GM18861 (cell line): ENCODE data around the gene INSM2.
A peak's percentile ranks its signal among the peaks of the same experiment; 100 is the strongest.

Experiments used
- ATAC-seq: cut with Tn5 transposase; IDR thresholded peaks from one replicate; pipeline ENCODE4 v1.9.1; 2021; ENCODE audit not compliant: unreplicated experiment

Gene INSM2, protein sequence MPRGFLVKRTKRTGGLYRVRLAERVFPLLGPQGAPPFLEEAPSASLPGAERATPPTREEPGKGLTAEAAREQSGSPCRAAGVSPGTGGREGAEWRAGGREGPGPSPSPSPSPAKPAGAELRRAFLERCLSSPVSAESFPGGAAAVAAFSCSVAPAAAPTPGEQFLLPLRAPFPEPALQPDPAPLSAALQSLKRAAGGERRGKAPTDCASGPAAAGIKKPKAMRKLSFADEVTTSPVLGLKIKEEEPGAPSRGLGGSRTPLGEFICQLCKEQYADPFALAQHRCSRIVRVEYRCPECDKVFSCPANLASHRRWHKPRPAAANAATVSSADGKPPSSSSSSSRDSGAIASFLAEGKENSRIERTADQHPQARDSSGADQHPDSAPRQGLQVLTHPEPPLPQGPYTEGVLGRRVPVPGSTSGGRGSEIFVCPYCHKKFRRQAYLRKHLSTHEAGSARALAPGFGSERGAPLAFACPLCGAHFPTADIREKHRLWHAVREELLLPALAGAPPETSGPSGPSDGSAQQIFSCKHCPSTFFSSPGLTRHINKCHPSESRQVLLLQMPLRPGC

DNA sequence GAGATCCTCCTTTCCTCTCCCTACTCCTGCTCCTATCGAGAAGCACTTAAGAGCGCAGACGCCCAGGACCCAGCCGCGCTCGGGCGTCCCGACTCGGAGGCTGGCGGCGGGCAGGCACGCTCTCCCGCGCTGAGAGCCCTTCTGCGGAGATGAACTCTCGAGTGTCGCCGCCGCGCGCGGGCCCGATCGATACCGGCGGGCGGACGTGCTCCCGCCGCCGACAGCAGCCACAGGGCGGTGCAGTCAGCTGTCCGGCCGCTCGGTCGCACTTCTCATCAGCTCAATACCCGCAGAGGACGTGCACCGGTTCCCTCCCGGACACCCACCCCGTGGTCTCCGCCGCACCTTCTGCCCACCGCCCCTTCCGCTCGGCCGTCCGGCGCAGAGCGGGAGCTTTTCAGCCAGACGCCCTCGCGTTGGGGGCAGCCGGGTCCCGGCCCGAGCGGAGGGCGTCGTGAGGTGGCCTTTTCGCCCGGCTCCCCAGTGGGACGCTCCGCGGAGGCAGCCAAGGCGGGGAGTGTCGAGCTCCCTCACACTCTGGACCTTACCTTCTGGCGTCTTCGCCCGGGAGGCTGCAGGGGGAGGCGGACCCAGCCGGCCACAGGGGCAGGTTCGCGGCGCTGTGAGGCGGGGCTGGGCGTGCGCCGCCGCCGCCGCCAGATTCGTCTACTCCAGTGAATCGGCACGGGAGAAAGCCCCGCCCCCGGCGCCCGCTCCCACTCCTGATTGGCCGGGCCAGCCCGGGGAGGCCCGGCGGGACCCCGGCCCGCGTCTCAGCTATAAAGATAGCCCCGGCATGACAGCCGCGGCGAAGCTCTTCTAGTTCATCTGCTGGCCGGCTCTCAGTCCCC, at the start of gene INSM2:
Gene INSM2, plus strand, starts transcription at position 808 of the 851 bp plus-strand sequence. CDS start 89 bp downstream, outside the sequence.
- peak; percentile 57 for ATAC-seq

DNA sequence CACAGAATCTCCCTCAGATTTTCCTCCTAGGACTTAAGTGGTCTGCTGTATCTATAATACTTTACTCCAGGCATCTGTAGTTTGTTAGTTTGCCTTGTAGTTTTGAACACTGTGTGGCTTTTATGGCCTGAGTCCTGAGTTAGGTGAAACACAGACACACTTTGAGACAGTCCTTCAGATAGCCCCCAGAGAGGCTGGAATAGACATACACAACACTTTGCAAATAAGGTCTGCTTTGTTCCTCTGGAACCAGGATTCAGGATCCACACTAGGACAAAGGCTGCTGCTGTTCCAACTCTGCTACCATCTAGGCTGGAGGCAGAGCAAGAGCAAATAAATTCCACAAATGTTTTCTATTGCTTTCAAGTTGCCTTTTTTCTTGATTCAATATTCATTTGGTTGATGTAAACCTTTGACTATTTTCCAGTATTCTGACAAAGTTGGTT, 41.4 kb upstream of the INSM2 start:
- no peak for ATAC-seq

DNA sequence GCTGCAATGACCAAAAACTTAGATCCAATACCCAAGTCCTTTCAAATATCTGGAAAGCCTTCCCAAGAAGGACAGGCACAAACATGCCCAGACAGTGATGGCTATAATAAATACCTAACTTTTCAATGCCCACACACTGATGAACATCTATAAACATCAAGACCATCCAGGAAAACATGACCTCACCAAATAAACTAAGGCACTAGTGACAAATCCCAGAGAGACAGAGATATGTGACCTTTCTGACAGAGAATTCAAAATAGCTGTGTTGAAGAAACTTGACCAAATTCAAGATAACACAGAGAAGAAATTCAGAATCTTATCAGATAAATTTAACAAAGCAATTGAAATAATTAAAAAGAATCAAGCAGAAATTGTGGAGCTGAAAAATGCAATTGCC, 38.7 kb upstream of the INSM2 start:
- no peak for ATAC-seq

DNA sequence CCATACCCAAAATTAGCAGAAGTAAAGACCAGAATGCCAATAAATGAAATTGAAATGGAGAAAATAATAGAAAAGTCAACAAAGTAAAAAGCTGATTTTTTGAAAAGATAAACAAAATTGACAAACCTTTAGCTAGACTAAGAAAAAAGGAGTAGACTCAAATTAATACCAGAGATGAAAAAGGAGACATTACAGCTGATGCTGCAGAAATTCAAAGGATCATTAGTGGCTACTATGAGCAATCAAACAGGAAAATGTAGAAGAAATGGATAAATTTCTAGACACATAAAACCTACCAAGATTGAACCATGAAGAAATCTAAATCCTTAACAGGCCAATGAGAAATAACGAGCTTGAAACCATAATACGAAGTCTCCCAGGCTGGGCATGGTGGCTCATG, 34.8 kb upstream of the INSM2 start:
- no peak for ATAC-seq

DNA sequence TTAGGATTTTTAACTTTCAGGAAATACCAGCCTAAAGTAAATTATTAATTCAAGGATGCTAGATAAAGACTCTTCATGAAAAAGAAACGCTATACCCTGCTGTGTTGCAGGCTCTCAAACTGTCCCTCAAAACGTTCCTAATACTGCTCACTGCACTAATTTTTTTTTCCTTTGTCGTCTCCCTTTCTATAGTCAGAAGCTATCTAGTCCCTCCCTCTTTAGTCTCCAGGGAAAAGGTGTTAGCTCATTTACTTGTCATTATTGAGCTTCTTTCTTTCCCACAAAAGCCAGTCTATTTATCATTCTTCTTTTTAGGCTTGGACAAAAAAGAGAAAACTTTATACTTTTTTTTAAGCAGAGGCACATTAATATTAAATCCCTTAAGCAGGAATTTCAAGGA, 30.3 kb upstream of the INSM2 start:
- ATAC-seq, result no peak

DNA sequence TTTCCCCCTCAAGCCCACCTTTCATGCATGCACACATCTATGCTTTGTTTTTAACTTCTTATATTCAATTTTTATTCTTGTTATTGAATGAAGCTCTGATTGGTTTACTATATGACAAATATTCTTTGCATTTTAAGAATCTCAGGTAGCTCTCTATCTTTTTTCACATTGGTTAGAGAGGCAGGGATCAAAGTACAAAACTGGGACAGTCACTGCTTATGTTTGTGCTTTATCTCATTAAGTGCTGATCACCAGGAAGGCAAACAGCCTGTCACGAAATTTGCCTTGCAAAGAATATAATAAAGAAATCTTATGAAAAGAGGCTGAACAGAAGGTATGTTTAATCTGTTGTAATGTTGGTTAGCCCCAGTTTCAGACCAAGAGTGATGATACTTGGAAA, 29.7 kb upstream of the INSM2 start:
- no peak for ATAC-seq

DNA sequence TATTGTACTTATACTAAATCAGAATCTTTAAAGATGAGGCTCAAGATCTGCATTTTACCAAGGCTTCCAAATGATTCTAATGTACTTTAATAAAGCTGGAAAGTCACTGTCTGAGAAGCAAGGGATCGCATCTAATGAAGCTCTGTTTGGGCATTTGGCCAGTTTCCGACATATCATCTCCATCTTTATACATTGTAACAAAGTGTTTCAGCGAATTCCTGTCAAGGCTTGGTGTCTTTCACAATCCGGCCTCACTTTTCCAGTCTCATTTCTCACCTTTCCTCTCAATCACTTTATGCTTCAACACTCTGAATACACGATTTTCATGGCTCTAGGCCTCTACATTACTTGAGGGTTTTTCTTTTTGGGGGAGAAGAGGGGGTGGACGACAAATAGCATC, 27.5 kb upstream of the INSM2 start:
- ATAC-seq, result no peak

DNA sequence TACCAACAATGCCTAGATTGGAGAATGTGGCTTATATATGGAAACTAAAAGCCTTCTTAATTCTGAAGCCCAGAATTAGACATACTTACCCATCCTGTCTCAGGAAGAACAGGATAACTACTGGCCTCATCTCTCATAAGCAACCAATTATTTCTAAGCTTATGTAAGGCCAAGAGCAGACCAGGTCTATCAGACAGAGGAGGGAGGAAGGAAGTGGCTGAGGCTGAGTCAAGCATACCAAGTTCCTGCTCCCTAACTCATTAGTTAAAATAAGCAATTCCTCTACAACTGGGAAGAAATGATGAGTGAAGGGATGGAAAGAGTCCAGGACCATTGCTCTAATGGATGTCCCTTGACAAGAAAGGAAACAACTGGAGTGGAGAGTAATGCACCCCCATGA, 27.0 kb upstream of the INSM2 start:
- no peak for ATAC-seq

DNA sequence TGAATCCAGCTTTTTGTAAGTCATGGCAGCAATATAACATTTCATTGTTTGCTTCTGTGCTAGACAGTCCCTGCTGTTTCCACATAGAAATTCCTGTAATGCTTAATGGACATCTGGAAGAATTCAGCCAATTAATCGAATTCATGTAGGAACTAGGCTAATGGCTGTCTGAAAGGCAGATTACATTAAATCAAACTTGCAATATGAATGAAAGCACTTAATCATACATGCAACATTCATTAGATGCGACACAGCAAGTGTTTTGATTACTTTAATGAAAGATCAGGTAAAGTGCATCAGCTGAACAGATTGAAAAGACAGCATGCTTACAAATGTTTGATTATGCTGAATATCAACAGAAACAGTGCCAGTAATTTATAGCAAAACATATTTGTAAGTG, 24.1 kb upstream of the INSM2 start:
- ATAC-seq, result no peak

DNA sequence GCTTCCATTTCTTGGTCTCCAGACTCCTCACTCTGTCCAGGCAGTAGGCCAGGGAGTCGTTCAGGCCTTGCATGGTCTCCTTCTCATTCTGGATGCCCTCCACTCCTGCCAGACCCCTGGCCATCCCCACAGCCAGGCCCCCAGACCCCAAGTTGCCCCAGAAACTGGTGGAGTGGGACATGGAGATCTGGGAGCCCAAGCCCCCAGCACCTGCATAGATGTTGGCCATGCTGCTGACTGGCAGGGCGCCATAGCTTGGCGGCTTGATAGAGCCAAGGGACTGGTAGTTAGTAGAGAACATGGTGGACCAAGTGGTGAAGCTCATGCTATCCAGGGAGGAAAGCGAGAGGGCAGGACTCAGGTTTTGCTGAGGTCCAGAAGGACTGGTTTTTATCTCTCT, 21.2 kb upstream of the INSM2 start:
- no peak for ATAC-seq

DNA sequence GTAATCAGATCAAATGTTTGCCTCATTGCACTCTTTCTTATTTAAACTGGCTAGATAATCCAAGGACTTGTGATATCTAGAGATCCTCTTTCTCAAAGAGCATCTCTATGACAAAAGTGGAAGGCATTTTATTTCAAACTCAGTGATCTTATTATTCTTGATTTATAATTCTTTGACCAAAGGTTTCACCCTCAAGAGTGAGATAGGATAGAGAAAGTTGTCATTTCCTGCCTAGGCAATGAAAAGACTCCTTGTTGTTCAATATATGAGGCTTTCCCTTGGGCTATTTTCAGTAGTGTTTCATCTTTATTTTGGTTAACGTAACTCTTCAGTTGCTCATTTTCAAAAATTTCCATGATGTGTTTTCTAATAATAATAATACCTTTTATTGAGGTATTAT, 18.0 kb upstream of the INSM2 start:
- no peak for ATAC-seq

DNA sequence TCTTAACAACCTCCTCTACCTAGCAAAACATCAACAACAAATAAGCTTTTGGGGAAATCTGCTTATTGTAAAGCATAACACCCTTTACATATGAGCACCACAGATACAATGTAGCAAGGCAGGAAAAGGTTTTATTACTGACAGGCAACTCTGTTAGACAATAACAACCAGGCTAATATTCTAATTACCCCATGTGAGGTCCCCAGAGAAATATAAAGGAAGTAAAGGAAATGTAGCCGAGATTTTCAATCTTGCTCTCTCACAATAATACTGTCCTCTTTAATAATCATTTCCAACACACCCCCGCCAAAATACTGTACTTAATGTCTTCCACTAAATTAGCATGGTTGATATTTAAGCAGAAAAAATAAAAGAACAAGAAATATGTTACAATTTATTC, 14.0 kb upstream of the INSM2 start:
- ATAC-seq, result no peak

DNA sequence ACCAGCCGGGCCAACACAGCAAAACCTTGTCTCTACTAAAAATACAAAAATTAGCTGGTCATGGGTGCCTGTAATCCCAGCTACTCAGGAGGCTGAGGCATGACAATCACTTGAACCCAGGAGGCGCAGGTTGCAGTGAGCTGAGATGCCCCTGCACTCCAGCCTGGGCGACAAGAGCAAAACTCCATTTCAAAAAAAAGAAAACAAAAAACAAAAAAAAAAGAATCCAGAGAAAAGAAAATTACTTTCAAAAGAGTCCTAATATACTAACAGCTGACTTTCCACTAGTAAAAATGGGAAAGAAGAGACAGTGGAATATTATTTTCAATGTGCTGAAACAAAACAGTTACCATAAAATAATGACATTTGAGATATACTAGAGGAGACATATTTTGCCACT, 8.3 kb upstream of the INSM2 start:
- ATAC-seq, result no peak

DNA sequence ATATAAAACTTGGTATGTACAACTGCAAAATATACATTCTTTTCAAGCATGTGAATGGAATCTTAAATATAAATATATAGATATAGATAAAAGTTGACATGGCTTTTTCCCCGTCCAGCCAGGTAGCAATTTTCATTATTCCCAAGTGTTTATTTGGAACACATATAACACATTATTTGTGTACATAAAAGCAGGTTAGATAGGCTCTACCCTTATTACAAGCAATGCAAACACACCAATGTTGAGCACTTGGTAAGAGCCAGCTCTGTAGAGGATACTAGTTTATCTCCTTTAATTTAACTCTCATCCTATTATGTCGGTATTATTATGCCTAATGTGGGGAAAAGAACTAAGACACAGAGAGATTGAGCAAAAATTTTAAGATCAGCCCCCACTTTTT, 7.0 kb upstream of the INSM2 start:
- no peak for ATAC-seq

DNA sequence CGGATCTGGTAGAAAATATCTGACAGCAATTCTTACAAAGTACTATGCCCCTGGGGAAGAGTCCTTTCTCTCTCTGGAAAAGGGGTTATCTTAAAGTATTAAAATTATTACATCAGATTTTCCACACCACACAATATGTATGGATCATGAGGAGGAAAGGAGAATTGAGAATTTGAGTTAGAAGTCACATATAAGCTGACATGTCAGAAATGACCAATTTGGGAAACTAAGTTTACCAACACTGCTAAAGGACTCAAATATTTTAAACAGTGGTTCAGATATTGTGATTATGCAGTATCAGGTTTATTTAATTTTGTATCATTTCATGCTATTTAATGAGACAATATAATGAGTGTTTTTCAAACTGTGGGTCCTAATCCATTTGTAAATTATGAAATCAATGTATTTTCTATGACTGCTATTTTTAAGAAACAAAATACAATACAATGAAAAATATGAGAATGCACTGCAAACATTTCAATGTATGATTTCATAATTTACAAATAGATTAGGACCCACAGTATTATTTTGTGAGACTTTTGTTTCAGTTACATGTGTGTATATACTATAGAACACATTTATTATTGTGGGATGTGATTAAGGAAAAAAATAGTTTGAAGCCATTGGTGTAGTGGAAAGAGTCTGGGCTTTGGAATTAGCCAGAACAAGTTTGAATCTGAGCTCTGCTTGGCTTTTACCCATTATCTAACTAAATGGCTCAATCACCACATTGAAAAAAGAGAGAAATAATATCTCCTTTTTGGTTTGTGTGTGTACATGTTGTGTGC, 1.8 kb upstream of the INSM2 start:
- ATAC-seq, result no peak

DNA sequence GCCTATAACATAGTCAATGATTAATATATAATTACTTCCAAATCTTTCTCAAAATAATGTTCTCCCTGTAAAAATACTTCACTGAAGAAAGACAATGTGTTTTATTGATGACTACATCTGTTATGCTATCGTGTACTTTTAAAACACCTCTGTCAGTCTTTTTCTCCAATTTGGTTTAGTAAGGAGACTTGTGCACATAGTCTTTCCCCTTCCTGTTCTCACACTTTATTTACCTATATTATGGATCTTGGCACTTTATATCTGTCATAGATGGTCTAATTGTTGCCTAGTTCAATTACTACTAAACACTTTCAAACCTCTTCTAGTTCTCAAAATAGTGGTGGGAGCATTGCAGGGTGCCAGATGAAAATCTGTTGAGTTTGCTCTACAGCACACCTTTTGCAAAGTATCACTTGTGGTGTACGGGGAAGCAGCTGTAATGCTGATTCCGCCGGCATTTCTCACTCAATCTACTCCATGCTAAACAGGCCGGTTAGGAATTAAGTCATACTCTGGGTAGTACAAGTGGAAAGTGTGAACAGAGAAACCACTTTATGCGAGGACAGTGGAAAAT, 1.1 kb upstream of the INSM2 start:
- ATAC-seq, result no peak

DNA sequence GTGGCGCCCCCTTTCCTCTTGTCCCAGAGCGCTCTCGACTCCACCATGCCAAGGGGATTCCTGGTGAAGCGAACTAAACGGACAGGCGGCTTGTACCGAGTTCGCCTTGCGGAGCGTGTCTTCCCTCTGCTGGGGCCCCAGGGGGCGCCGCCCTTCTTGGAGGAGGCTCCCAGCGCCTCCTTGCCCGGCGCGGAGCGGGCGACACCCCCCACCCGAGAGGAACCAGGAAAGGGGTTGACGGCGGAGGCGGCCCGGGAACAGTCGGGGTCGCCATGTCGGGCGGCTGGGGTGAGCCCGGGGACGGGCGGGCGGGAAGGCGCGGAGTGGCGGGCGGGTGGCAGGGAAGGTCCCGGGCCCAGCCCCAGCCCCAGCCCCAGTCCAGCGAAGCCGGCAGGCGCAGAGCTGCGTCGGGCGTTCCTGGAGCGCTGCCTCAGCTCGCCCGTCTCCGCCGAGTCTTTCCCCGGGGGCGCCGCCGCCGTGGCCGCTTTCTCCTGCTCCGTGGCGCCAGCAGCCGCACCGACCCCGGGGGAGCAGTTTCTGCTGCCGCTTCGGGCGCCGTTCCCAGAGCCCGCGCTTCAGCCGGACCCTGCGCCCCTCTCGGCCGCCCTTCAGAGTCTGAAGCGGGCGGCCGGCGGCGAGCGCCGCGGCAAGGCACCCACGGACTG, 376 bp downstream of the INSM2 start:
- ATAC-seq, result no peak

DNA sequence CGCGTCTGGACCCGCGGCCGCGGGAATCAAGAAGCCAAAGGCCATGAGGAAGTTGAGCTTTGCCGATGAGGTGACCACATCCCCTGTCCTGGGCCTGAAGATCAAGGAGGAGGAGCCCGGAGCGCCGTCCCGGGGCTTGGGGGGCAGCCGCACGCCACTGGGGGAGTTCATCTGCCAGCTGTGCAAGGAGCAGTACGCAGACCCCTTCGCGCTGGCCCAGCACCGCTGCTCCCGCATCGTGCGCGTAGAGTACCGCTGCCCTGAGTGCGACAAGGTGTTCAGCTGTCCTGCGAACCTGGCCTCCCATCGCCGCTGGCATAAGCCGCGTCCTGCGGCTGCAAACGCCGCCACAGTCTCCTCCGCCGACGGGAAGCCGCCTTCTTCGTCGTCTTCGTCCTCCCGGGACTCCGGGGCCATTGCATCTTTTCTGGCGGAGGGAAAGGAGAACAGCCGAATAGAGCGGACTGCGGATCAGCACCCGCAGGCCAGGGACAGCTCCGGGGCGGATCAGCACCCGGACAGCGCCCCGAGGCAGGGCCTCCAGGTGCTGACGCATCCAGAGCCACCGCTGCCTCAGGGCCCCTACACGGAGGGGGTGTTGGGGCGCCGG, 1.0 kb downstream of the INSM2 start:
- no peak for ATAC-seq

DNA sequence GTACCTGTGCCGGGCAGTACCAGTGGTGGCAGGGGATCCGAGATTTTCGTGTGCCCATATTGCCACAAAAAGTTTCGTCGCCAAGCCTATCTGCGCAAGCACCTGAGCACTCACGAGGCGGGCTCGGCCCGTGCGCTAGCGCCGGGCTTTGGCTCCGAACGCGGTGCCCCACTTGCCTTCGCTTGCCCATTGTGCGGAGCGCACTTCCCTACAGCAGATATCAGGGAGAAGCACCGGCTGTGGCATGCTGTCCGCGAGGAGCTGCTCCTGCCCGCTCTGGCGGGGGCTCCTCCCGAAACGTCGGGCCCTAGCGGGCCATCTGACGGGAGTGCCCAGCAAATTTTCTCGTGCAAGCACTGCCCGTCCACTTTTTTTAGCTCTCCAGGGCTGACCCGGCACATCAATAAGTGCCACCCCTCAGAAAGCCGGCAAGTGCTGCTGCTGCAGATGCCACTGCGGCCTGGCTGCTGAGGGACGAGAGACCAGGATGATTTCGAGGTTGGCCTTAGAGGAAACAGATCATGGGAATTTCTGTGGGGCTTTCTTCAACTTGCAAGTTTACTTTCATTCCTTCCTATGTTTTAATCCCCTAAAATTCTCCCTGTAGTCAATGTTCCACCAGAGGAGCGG, 1.6 kb downstream of the INSM2 start:
- ATAC-seq, result no peak
